CD4-positive, alpha-beta T cell treated with Interleukin-6 for 4 hours (primary cell): ENCODE measurements around the gene SLC16A6.
A peak's percentile ranks its signal among the peaks of the same experiment; 100 is the strongest.
"Not testable (repeated sequence)": the region's sequence is repeated elsewhere in the genome, so short reads cannot be mapped to it uniquely, and the experiment has no call there.

Experiments used
- DNase-seq: peaks from one replicate; pipeline ENCODE4 v3.0.0-alpha.2; 2020; ENCODE audit warnings: mixed read lengths

SLC16A6 gene

GRCh38 chr17:68290955-68291835 lies at the start of gene SLC16A6, which contains the start of gene ARSG:
SLC16A6 (minus strand) TSS chr17:68291127; CDS start chr17:68278320, 12,807 bp downstream.
ARSG (plus strand) TSS chr17:68291495; CDS start chr17:68307494, 15,999 bp downstream.
- peak; percentile 76 for DNase-seq

GRCh38 chr17:68334393-68334792 lies 43.5 kb upstream of the SLC16A6 start:
- DNase-seq, result no peak

- not testable (repeated sequence) for DNase-seq
Observed at GRCh38 chr17:68331932-68332331, 41.0 kb upstream of the SLC16A6 start.

GRCh38 chr17:68329331-68329730 lies 38.4 kb upstream of the SLC16A6 start:
- no peak for DNase-seq

- no peak for DNase-seq
Observed at GRCh38 chr17:68328676-68329075, 37.7 kb upstream of the SLC16A6 start.

GRCh38 chr17:68327823-68328557 lies 37.1 kb upstream of the SLC16A6 start:
- no peak for DNase-seq

- DNase-seq, result no peak
Observed at GRCh38 chr17:68326681-68327080, 35.8 kb upstream of the SLC16A6 start.

- no peak for DNase-seq
Observed at GRCh38 chr17:68325961-68326360, 35.0 kb upstream of the SLC16A6 start.

GRCh38 chr17:68324654-68325336 lies 33.9 kb upstream of the SLC16A6 start:
- no peak for DNase-seq

GRCh38 chr17:68324114-68324513 lies 33.2 kb upstream of the SLC16A6 start:
- DNase-seq, result no peak

GRCh38 chr17:68322630-68323029 lies 31.7 kb upstream of the SLC16A6 start:
- DNase-seq, result no peak

GRCh38 chr17:68321556-68321954 lies 30.6 kb upstream of the SLC16A6 start:
- DNase-seq, result no peak

GRCh38 chr17:68320943-68321555 lies 30.1 kb upstream of the SLC16A6 start:
- no peak for DNase-seq

GRCh38 chr17:68320311-68320865 lies 29.5 kb upstream of the SLC16A6 start:
- no peak for DNase-seq

- no peak for DNase-seq
Observed at GRCh38 chr17:68319410-68320162, 28.7 kb upstream of the SLC16A6 start.

- no peak for DNase-seq
Observed at GRCh38 chr17:68318103-68318991, 27.4 kb upstream of the SLC16A6 start.

GRCh38 chr17:68317458-68317857 lies 26.5 kb upstream of the SLC16A6 start:
- no peak for DNase-seq

GRCh38 chr17:68315930-68316329 lies 25.0 kb upstream of the SLC16A6 start:
- DNase-seq, result no peak

- no peak for DNase-seq
Observed at GRCh38 chr17:68314916-68315535, 24.1 kb upstream of the SLC16A6 start.

- peak; percentile 44 for DNase-seq
Observed at GRCh38 chr17:68310152-68310551, 19.2 kb upstream of the SLC16A6 start.
